Activated T-helper 9 cell treated with anti-CD3 and anti-CD28 coated beads, Interleukin-2, amount 50 U/mL, for 16 hours (primary cell): ENCODE results near the gene COL12A1.

Experiments
- DNase-seq: peaks from one replicate; pipeline ENCODE4 v3.0.0-alpha.2; 2020; ENCODE audit warnings: low read depth

Gene COL12A1

GRCh38 chr6:75176076-75176582 is 29.7 kb downstream of the COL12A1 start:
- no peak for DNase-seq

- DNase-seq: no peak
Measured at GRCh38 chr6:75171986-75172385, 33.9 kb downstream of the COL12A1 start.

- no peak for DNase-seq
Measured at GRCh38 chr6:75171567-75171966, 34.3 kb downstream of the COL12A1 start.

- DNase-seq: no peak
Measured at GRCh38 chr6:75170691-75171560, 34.9 kb downstream of the COL12A1 start.

GRCh38 chr6:75169689-75170586 is 35.9 kb downstream of the COL12A1 start:
- DNase-seq: no peak

GRCh38 chr6:75167851-75168250 is 38.0 kb downstream of the COL12A1 start:
- no peak for DNase-seq

GRCh38 chr6:75167325-75167724 is 38.5 kb downstream of the COL12A1 start:
- no peak for DNase-seq

- DNase-seq: no peak
Measured at GRCh38 chr6:75166773-75167172, 39.1 kb downstream of the COL12A1 start.

- DNase-seq: no peak
Measured at GRCh38 chr6:75166236-75166635, 39.6 kb downstream of the COL12A1 start.

GRCh38 chr6:75158176-75158575 is 47.7 kb downstream of the COL12A1 start:
- DNase-seq: no peak

- DNase-seq: no peak
Measured at GRCh38 chr6:75157336-75157735, 48.5 kb downstream of the COL12A1 start.

- no peak for DNase-seq
Measured at GRCh38 chr6:75156186-75156878, 49.5 kb downstream of the COL12A1 start.

- DNase-seq: no peak
Measured at GRCh38 chr6:75155631-75156030, 50.2 kb downstream of the COL12A1 start.

GRCh38 chr6:75154973-75155372 is 50.9 kb downstream of the COL12A1 start:
- no peak for DNase-seq

GRCh38 chr6:75150685-75151412 is 55.0 kb downstream of the COL12A1 start:
- DNase-seq: no peak

- DNase-seq: no peak
Measured at GRCh38 chr6:75149696-75150095, 56.2 kb downstream of the COL12A1 start.

- no peak for DNase-seq
Measured at GRCh38 chr6:75149240-75149639, 56.6 kb downstream of the COL12A1 start.

- no peak for DNase-seq
Measured at GRCh38 chr6:75147512-75147911, 58.3 kb downstream of the COL12A1 start.

GRCh38 chr6:75145976-75146375 is 59.9 kb downstream of the COL12A1 start:
- DNase-seq: no peak

GRCh38 chr6:75145211-75145610 is 60.6 kb downstream of the COL12A1 start:
- no peak for DNase-seq

GRCh38 chr6:75144386-75144785 is 61.5 kb downstream of the COL12A1 start:
- DNase-seq: no peak
